Subcutaneous adipose tissue (tissue), 4 donors: ENCODE data around the gene PAM16. TPM values are rescaled to one million over a fixed set of nuclear protein-coding genes. Genes with fewer than 3 reads are reported as not detected.

Experiments used
- total RNA-seq, 4 donors: library from RNA; depleted of rRNA; stranded (reverse); fragments of >200 nt; gene quantifications; one replicate each; pipeline ENCODE4 v1.1.0, GENCODE V29; 2016
- TF ChIP-seq, protein P1 (sequence below): fragments of 450-650 bp; IDR thresholded peaks from one replicate; pipeline ENCODE4 v1.5.1; 2016; ENCODE audit warnings: low read depth, mild to moderate bottlenecking, control low read depth, antibody characterized with exemption, moderate library complexity

PAM16 gene
- total RNA-seq, 4 donors from 2014 or later = 15.3 to 52.0 (median 34.5) TPM

DNA sequence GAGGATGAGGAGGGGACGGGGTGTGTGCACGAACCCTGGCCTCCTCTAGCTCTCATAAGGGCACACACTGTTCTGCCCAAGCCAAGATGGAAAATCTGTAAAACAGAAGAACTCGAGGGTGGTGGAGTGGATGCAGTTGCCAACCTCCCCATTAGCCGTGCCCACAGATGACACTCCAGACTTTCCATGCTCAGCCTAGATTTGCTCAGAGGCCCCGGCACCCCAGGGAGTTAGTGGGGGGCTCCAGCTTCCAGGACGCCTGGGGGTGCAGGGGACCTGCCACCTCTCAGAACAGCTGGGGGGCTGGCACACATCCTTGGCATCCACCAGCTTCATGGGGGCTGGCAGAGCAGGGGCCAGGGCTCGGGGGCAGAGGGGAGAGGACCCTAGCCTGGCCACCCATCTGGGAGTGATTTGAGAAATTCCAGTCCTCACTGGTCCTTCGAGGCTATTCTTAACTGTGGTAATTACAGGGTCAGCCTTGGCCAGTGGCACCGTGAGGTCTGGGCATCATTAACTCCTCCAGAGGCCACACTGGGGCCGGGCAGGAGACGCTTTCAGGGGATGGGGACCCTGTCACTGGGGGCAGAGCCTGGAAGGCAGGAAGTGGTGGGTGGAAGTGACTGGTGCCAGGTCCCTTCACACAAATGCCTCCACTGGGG lies 34.8 kb upstream of the PAM16 start:
- TF ChIP-seq, protein P1, sequence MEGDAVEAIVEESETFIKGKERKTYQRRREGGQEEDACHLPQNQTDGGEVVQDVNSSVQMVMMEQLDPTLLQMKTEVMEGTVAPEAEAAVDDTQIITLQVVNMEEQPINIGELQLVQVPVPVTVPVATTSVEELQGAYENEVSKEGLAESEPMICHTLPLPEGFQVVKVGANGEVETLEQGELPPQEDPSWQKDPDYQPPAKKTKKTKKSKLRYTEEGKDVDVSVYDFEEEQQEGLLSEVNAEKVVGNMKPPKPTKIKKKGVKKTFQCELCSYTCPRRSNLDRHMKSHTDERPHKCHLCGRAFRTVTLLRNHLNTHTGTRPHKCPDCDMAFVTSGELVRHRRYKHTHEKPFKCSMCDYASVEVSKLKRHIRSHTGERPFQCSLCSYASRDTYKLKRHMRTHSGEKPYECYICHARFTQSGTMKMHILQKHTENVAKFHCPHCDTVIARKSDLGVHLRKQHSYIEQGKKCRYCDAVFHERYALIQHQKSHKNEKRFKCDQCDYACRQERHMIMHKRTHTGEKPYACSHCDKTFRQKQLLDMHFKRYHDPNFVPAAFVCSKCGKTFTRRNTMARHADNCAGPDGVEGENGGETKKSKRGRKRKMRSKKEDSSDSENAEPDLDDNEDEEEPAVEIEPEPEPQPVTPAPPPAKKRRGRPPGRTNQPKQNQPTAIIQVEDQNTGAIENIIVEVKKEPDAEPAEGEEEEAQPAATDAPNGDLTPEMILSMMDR = no peak

DNA sequence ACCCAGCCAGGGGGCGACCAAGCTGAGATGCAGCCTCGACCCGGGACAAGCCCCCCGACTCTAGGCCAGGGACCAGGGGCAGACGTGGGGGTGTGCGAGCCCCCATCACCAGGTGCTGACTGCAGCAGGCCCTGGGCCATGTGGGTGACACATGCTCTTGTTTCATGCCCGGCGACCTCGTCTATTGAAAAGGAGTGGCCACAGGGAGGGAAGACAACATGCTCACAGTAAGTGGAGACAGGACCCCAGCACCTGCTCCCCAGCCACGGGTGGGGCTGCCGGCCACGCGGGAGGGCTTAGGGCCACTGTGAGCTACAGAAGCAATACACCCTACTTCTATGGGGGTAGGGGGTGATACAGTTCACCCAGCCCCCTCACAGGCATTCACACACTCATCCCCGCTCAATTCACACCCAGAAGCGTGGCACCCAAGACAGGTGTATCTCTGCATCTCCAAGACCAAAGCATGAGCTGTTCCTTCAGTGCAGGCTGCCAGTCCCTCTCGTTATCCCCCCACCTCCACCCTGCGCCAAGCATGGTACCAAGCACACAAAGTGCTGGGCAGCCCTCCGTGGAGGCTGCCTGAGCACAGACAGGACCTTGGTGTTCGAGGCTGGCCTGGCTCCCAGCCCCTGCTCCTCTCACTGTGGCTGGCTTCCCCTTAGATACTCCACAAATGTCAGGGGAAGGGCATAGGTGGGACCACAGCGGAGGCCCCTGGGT lies 34.1 kb upstream of the PAM16 start:
- TF ChIP-seq, protein P1 = no peak

DNA sequence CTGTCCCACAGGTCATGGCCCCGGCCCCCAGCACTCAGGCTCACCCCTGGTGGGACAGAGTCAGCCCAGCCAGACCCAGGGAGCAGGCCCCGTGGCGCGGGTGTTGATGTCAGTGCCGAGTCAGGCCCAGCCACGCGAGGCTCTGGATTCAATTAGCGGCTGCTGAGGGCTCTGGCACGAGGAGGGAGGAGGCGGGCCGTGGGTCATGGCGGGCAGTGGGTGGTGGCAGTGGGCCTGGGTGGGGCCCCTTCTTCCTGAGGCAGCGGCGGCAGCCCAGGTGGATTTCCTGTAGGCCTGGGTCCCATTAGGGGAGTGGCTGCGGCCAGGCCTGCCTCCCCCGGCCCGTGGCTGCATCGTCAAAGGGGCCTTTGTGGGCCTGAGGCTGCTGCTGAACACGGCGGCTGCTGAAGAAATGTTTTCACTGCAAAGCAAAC lies 33.4 kb upstream of the PAM16 start:
- TF ChIP-seq, protein P1 = no peak

DNA sequence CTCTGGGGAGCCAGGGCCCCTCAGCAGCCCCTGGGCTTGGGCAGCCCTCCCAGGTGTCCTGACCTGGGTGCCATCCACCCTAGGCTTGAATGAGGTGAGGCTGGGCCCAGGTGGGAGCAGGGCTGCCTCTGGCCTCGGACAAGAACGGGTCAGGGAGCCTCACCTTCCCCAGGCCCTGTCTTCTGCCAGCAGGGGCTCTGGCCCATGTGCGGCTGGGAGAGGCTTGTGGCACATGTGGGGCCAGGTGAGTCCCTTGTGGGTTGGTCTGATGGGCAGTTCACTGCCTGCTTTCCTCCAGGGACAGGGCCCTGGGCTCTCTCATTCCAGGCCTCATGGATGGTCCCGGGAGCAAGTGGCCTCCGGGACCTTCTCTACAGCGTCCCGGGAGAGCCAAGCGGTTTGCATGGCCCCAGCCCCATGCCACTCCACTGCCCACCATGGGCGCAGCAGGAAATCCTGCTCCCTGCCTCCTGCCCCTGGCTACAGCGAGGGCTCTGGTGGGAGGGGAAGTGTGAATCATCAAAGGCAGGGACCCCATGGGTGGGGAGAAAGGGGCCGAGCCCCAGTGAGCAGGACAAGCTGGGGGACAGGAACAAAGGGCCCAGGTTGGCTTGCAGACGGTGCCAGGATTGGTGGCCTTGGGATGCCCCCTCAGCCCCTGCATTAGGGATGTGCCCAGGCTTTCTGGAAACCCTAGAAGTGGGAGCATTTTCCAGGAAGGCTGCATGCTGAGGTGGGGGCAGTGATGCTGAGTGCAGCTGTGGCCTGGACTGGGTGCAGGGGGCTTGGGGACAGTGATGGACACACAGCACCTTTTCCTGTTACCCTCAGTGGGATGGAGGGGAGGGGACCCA lies 32.7 kb upstream of the PAM16 start:
- TF ChIP-seq, protein P1 = no peak

DNA sequence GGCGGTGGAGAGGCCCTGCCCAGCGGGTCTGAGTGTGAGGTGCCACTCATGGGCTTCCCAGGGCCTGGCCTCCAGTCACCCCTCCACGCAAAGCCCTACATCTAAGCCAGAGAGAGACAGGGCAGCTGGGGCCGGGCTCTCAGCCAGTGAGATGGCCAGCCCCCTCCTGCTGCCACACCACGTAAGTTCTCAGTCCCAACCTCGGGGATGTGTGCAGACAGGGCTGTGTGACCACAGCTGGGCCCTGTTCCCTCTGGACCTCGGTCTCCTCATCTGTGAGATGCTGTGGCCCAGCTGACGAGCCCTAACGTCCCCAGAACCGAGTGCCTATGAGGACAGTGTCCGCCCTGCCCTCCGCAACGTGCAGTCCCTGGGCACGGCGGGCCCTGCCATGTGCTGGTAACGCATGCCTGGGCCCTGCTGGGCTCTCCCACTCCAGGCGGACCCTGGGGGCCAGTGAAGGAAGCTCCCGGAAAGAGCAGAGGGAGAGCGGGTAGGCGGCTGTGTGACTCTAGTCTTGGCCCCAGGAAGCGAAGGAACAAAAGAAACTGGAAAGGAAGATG lies 31.8 kb upstream of the PAM16 start:
- TF ChIP-seq, protein P1 = no peak

DNA sequence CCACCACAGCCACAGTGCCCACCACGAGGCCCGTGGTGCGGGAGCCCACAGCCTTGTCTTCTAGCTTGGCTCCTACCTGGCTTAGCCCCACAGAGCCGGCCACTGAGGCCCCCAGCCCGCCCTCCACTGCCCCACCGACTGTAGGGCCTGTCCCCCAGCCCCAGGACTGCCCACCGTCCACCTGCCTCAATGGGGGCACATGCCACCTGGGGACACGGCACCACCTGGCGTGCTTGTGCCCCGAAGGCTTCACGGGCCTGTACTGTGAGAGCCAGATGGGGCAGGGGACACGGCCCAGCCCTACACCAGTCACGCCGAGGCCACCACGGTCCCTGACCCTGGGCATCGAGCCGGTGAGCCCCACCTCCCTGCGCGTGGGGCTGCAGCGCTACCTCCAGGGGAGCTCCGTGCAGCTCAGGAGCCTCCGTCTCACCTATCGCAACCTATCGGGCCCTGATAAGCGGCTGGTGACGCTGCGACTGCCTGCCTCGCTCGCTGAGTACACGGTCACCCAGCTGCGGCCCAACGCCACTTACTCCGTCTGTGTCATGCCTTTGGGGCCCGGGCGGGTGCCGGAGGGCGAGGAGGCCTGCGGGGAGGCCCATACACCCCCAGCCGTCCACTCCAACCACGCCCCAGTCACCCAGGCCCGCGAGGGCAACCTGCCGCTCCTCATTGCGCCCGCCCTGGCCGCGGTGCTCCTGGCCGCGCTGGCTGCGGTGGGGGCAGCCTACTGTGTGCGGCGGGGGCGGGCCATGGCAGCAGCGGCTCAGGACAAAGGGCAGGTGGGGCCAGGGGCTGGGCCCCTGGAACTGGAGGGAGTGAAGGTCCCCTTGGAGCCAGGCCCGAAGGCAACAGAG lies 31.0 kb upstream of the PAM16 start:
- TF ChIP-seq, protein P1 = no peak
